ENCODE measurements around the gene SPACDR.

DNA sequence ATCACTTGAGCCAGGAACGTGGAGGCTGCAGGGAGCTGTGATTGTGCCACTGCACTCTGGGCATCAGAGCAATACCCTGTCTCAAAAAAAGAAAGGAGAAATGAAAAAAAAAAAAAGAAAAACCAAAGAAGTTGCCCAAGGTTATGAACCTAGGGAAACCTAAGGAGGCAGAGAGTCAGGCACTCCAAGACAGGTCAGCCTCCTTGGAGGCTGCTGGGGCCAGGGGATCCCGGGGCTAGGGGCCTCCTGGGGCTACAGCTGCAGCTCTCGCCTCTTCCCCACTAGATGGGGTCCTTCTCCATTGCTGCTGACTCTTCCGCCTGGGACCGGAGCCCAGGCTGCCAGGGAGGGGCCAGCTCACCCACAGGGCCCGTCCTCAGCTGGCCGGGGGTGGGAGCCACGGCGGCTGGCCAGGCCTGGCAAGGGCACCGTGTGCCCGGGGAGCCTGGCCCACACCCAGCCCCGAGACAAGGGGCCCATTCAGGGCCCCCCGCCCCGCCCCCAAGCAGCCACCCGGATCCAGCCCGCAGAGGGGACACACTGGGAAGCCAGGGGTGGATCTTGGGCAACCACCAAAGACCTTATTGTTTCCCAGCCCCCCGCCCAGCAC is 1.7 kb upstream of the SPACDR start:
- TF ChIP-seq, protein P1, sequence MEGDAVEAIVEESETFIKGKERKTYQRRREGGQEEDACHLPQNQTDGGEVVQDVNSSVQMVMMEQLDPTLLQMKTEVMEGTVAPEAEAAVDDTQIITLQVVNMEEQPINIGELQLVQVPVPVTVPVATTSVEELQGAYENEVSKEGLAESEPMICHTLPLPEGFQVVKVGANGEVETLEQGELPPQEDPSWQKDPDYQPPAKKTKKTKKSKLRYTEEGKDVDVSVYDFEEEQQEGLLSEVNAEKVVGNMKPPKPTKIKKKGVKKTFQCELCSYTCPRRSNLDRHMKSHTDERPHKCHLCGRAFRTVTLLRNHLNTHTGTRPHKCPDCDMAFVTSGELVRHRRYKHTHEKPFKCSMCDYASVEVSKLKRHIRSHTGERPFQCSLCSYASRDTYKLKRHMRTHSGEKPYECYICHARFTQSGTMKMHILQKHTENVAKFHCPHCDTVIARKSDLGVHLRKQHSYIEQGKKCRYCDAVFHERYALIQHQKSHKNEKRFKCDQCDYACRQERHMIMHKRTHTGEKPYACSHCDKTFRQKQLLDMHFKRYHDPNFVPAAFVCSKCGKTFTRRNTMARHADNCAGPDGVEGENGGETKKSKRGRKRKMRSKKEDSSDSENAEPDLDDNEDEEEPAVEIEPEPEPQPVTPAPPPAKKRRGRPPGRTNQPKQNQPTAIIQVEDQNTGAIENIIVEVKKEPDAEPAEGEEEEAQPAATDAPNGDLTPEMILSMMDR (IDR thresholded peaks at IDR 0.05; ENCODE audit: insufficient read depth, low read depth, low read length): peak; percentile 40
- no peak for TF ChIP-seq EZH2 (IDR thresholded peaks at IDR 0.05; ENCODE audit: insufficient read depth, low read length)
